Adrenal gland (tissue), 19 donors: Measurements from ENCODE around the gene PCYT2. TPM values are rescaled to one million over a fixed set of nuclear protein-coding genes. Genes with fewer than 3 reads are reported as not detected.

ENCODE experiments used
- DNase-seq, 7 donors: peaks; one replicate each; pipeline ENCODE4 v3.0.0-alpha.2; 2019 to 2020
- H3K27ac ChIP-seq, 5 donors: fragments of 200-600 bp; sonication (generic) in 4 of 5; 1 replicate in 3 of 5; 2 replicates in 2 of 5; pipeline versions ENCODE4 v1.5.1 to v1.8.0; 2016 to 2020; ENCODE audit warnings: mild to moderate bottlenecking in 1 of 5
- H3K27me3 ChIP-seq: fragments of 200-600 bp; 2 replicates; pipeline ENCODE4 v1.8.0; 2021
- H3K36me3 ChIP-seq, 2 donors: fragments of 200-600 bp; replicated peaks in 1 of 2; 1 replicate in 1 of 2; 2 replicates in 1 of 2; pipeline versions ENCODE4 v1.5.1 to v1.8.0; 2018 to 2022
- H3K4me1 ChIP-seq, 2 donors: fragments of 200-600 bp; replicated peaks in 1 of 2; 1 replicate in 1 of 2; 2 replicates in 1 of 2; pipeline versions ENCODE4 v1.5.1 to v1.8.0; 2018 to 2021
- H3K4me3 ChIP-seq, 4 donors: fragments of 200-600 bp; sonication (generic) in 3 of 4; one replicate each; pipeline ENCODE4 v1.5.1; 2016 to 2018
- H3K9me3 ChIP-seq, 3 donors: fragments of 200-600 bp; sonication (generic) in 1 of 3; replicated peaks in 1 of 3; 1 replicate in 2 of 3; 2 replicates in 1 of 3; pipeline versions ENCODE4 v1.5.1 to v1.8.0; 2016 to 2021
- POLR2A ChIP-seq, 2 donors: fragments of 450-650 bp; IDR thresholded peaks; one replicate each; pipeline ENCODE4 v1.6.1; 2017; ENCODE audit warnings: antibody characterized with exemption in 2 of 2, mild to moderate bottlenecking in 2 of 2, moderate library complexity in 1 of 2
- WGBS, 4 donors: extraction: QIAGEN DNeasy Blood & Tissue Kit in 2 of 4; methylation state at CpG; one replicate each; pipeline versions ENCODE4 v1.1.5 to v1.1.7; 2013 to 2017; 5-methylcytosine and 5-hydroxymethylcytosine counted together
- intact Hi-C, 2 donors: fragments of 100-400 bp; cut with DNase I; formaldehyde crosslinking; loops; one replicate each; pipeline versions ENCODE4 v1.14.1 to v1.15.0; 2022 to 2023
- long read RNA-seq, 10 donors: library from polyadenylated mRNA in 3 of 10; unstranded in 2 of 10; stranded (forward) in 1 of 10; transcript quantifications; one replicate each; pipeline ENCODE4 v2.0.0 and lab custom pipeline, GENCODE V29; 2021 to 2026
- polyA plus RNA-seq, 3 donors: library from polyadenylated mRNA; stranded (reverse); fragments of 200-250 nt in 2 of 3; fragments of 350-450 nt in 1 of 3; fragmentation: Illumina TruSeq in 1 of 3; extraction: RNeasy Lipid Tissue Mini Kit (QIAGEN cat#74804) in 1 of 3; gene quantifications; one replicate each; pipeline ENCODE4 v1.2.3, GENCODE V29; 2013 to 2014
- total RNA-seq, 9 donors: library from RNA; depleted of rRNA in 4 of 9; stranded (reverse); fragments of >200 nt in 4 of 9; fragments of 120-200 nt in 1 of 9; fragmentation: NEBNext Ultra II Directional in 1 of 9; extraction: Animal tissue kit (Norgen Biotek cat#: 25700) in 1 of 9; gene quantifications; one replicate each; pipeline versions ENCODE4 v1.1.0 to v1.2.4, GENCODE V29; 2013 to 2023
- TF ChIP-seq, protein P1 (sequence below), 6 experiments: fragments of 450-650 bp in 4 of 6; fragments of 200-600 bp in 2 of 6; sonication (generic) in 1 of 6; IDR thresholded peaks; 1 replicate in 5 of 6; 2 replicates in 1 of 6; pipeline versions ENCODE4 v1.5.1 to v1.8.0; 2016 to 2021; ENCODE audit warnings: antibody characterized with exemption in 6 of 6, mild to moderate bottlenecking in 2 of 6, moderate library complexity in 1 of 6
- donor health status: healthy with polysubstance abuse.
- donor health status: Bipolar disorder and iron deficiency.
- donor health status: DM: yes; HTN: yes; CAD: no.
- donor health status: DM: no; HTN: no; CAD: no.
- donor health status: DM: no; HTN: no; CAD: no.
- donor health status: DM: yes; HTN: yes; CAD: no.

Gene PCYT2
- total RNA-seq: 10 to 100 TPM; 19.8 to 31.6 (median 29.0) TPM
- 10 to 100 TPM; 32.5 to 41.2 (median 37.5) TPM for polyA plus RNA-seq
- long read RNA-seq, donor 1, full-length matches to known transcripts: 9 of 9 reads
- long read RNA-seq, donor 1, partial matches to known transcripts: 0 of 9 reads
- long read RNA-seq, donor 1, other reads (novel, unspliced or antisense): 0 of 9 reads
- long read RNA-seq, donor 2, full-length matches to known transcripts: 8 of 8 reads
- long read RNA-seq, donor 2, partial matches to known transcripts: 0 of 8 reads
- long read RNA-seq, donor 2, other reads (novel, unspliced or antisense): 0 of 8 reads
- long read RNA-seq, donor 3, full-length matches to known transcripts: 4 of 4 reads
- long read RNA-seq, donor 3, partial matches to known transcripts: 0 of 4 reads
- long read RNA-seq, donor 3, other reads (novel, unspliced or antisense): 0 of 4 reads
- long read RNA-seq, donor 4, full-length matches to known transcripts: 9 of 10 reads
- long read RNA-seq, donor 4, partial matches to known transcripts: 0 of 10 reads
- long read RNA-seq, donor 4, other reads (novel, unspliced or antisense): 1 of 10 reads
- long read RNA-seq, donor 5, full-length matches to known transcripts: 95 of 105 reads
- long read RNA-seq, donor 5, partial matches to known transcripts: 3 of 105 reads
- long read RNA-seq, donor 5, other reads (novel, unspliced or antisense): 7 of 105 reads
- long read RNA-seq, donor 6, full-length matches to known transcripts: 1 of 2 reads
- long read RNA-seq, donor 6, partial matches to known transcripts: 1 of 2 reads
- long read RNA-seq, donor 6, other reads (novel, unspliced or antisense): 0 of 2 reads
- long read RNA-seq, donor 7, full-length matches to known transcripts: 9 of 9 reads
- long read RNA-seq, donor 7, partial matches to known transcripts: 0 of 9 reads
- long read RNA-seq, donor 7, other reads (novel, unspliced or antisense): 0 of 9 reads
- long read RNA-seq, donor 8, full-length matches to known transcripts: 12 of 12 reads
- long read RNA-seq, donor 8, partial matches to known transcripts: 0 of 12 reads
- long read RNA-seq, donor 8, other reads (novel, unspliced or antisense): 0 of 12 reads
- long read RNA-seq, donor 9, full-length matches to known transcripts: 10 of 10 reads
- long read RNA-seq, donor 9, partial matches to known transcripts: 0 of 10 reads
- long read RNA-seq, donor 9, other reads (novel, unspliced or antisense): 0 of 10 reads
- long read RNA-seq, donor 10, full-length matches to known transcripts: 9 of 9 reads
- long read RNA-seq, donor 10, partial matches to known transcripts: 0 of 9 reads
- long read RNA-seq, donor 10, other reads (novel, unspliced or antisense): 0 of 9 reads

DNA sequence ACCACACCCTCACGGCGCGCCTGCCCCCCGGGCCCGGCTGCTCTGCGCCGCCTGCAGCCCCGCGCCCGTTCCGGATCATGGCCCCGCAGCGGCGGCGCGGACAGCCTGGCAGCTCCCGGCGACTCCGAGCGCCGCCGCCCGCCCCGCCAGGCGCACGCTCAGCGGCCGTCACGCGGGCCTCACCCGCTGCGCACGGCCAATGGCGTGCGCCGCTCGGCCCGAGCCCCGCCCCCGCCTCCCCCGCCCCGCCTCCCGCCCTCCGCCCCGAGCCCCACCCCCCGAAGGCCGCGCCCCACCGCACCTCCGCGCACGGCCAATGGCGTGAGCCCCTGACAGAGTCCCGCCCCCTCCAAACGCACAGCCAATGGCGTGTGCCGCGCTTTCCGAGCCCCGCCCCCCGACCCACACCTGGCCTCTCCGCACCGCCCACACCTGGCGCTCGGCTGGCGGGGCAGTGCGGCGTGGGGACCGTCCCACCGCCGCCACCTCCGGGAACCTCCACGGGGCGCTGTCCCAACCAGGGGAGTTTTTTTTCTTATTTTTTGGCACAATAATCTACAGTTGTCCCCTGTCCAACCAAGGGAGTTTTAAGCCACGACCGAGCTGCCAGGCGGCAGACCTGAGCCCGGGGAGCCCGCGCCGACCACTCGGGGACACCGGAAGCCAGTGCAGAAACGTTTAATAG, at the start of gene PCYT2:
Gene PCYT2, minus strand, starts transcription at position 123 of the 685 bp plus-strand sequence. Its CDS starts 44 bp downstream, at position 79.
- TF ChIP-seq POLR2A (IDR thresholded peaks at IDR 0.05): peak in 1 of 2 donors; percentile 31
- TF ChIP-seq, protein P1, sequence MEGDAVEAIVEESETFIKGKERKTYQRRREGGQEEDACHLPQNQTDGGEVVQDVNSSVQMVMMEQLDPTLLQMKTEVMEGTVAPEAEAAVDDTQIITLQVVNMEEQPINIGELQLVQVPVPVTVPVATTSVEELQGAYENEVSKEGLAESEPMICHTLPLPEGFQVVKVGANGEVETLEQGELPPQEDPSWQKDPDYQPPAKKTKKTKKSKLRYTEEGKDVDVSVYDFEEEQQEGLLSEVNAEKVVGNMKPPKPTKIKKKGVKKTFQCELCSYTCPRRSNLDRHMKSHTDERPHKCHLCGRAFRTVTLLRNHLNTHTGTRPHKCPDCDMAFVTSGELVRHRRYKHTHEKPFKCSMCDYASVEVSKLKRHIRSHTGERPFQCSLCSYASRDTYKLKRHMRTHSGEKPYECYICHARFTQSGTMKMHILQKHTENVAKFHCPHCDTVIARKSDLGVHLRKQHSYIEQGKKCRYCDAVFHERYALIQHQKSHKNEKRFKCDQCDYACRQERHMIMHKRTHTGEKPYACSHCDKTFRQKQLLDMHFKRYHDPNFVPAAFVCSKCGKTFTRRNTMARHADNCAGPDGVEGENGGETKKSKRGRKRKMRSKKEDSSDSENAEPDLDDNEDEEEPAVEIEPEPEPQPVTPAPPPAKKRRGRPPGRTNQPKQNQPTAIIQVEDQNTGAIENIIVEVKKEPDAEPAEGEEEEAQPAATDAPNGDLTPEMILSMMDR (IDR thresholded peaks at IDR 0.05): peak in 1 of 6 experiments; percentile 14
- peak within 1 kb of the TSS in 3 of 4 donors; percentile 25 to 84 (median 36) for H3K4me3 ChIP-seq
- H3K36me3 ChIP-seq: peaks cover 0 to 36% of the 10 kb centered on the region in 2 donors
- no peaks in the 10 kb centered on the region for H3K9me3 ChIP-seq
- intact Hi-C loops: no loop called here
- peak within 1 kb of the TSS in 3 of 5 donors; percentile 15 to 84 (median 30) for H3K27ac ChIP-seq
- no peaks in the 10 kb centered on the region for H3K27me3 ChIP-seq
- 2 to 20% (median 4%) methylated on average over 13 to 84 of the region's 84 CpGs for WGBS, 4 donors
- peak; percentile 89 to 94 (median 92) for DNase-seq
- H3K4me1 ChIP-seq: peaks cover 7 to 15% of the 10 kb centered on the region in 2 donors

DNA sequence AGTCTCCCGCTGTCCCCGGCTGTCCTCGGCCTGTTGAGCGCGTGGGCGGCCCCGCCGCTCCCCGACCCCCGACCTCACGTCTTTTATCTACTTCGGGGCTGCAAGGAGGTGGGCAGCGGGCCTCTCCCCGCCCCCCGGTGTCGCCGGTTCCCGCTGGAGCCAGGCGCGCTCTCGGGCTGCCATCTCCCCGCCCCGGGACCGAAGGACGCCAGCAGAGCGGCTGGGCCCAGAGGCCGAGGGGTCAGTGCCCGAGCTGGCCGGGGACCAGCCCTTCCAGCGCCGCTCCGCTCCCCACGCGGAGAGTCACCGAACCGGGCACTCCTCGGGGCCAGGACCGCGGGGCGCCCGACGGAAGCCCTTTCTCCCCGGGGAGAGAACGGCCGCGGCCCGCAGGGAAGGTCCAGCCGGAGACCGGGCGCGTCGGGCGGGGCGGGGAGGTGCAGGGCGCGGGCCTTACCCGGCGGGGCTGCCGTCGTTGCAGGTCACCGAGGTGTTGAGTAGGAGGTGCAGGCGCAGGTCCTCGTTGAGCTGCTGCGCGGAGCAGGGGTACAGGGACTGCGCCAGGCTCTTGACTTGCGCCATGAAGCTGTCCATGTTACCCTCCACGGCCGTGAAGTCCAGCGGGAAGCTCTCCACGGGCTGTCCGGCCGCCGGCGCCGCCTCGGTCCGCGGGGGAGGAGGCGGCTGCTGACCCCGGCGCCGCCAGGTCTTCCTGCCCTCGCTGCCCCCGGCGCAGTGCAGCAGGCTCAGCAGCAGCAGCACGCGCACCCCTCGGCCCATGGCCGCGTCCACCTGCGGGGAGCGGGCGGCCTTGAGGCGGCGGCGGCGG, 49.1 kb upstream of the PCYT2 start:
- Histone ChIP-seq H3K27me3 (peaks cover 35% of the 10 kb centered on the region), H3K4me1 (peaks cover 9 to 11% of the 10 kb centered on the region in 2 donors), H3K4me3 (peak overlapping the region in 1 of 4 donors; percentile 61), H3K9me3 (no peaks in the 10 kb centered on the region), H3K36me3 (no peaks in the 10 kb centered on the region), H3K27ac (no peak overlapping the region)
- TF ChIP-seq POLR2A (IDR thresholded peaks at IDR 0.05): no peak
- TF ChIP-seq, protein P1 (IDR thresholded peaks at IDR 0.05): peak in 1 of 6 experiments; percentile 2
- intact Hi-C loops: loop anchor here in 1 of 2 donors (2.0 kb wide), 1 partner anchor 60 kb away; no protein-coding TSS in a partner anchor
- DNase-seq: peak in 1 of 7 donors; percentile 54
- WGBS, 4 donors: 2 to 3% (median 2%) methylated on average over 12 to 98 of the region's 98 CpGs; no CpG with 5 or more reads in 1 of the 4 donors

DNA sequence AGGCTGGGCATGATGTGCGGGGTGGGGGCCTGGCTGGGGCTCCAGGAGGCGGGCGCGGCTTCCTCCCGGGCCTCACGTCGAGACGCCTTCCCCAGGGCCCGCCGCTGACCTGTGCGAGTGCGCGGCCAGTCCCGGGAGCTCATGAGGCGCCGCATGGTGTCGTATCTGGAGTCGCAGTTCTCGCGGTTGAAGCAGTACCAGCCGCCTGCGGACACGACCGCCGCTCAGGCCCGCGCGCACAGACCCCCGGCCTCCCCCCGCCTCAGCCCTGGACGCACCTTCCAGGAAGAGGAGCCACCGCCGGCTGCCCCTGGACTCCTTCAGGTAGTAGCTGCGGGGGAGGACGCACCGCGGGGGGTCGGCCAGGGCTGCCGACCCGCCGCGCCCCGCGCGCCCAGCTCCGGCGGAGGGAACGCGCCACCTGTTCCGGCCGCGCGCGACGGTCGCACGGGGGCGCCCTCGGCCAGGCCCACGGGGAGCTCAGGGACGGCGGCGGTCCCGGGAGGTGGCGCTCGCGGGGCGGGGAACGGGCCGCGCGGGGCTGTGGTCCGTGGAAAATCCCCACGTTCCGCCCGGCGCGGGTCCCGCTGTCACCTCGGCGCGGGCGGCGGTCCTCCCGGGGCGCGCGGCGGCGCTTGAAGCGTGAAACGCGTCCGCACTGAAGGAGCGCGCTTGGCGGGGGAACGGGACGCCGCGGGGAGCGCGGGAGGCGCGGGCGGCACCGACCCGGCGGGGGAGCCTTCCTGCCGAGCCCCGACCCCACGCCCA, 48.3 kb upstream of the PCYT2 start:
- H3K4me1 ChIP-seq: peaks cover 9 to 11% of the 10 kb centered on the region in 2 donors
- DNase-seq: peak; percentile 47 to 80 (median 70)
- TF ChIP-seq POLR2A (IDR thresholded peaks at IDR 0.05): no peak
- TF ChIP-seq, protein P1 (IDR thresholded peaks at IDR 0.05): peak in 3 of 6 experiments; percentile 87 to 99 (median 97)
- peaks cover 35% of the 10 kb centered on the region for H3K27me3 ChIP-seq
- H3K9me3 ChIP-seq: no peaks in the 10 kb centered on the region
- 0 to 3% (median 0%) methylated on average over 7 to 110 of the region's 112 CpGs for WGBS, 4 donors
- no peaks in the 10 kb centered on the region for H3K36me3 ChIP-seq
- H3K27ac ChIP-seq: no peak overlapping the region
- peak overlapping the region in 1 of 4 donors; percentile 61 for H3K4me3 ChIP-seq
- intact Hi-C loops: loop anchor here (2.0 kb wide), 1 partner anchor 61 kb away; no protein-coding TSS in a partner anchor
